IPS-20b (cell line): ENCODE results near the gene GADL1.

Experiments
- H3K27ac ChIP-seq: one replicate; pipeline ENCODE4 v1.5.1; 2013; ENCODE audit warnings: low read length
- H3K27me3 ChIP-seq: 2 replicates; pipeline ENCODE4 v1.6.1; 2013; ENCODE audit warnings: mild to moderate bottlenecking, low read length, inconsistent platforms; ENCODE audit not compliant: insufficient read depth
- H3K36me3 ChIP-seq: 2 replicates; pipeline ENCODE4 v1.6.1; 2013; ENCODE audit warnings: low read depth, mild to moderate bottlenecking, inconsistent platforms, low read length, moderate library complexity; ENCODE audit not compliant: insufficient read depth
- H3K4me1 ChIP-seq: 2 replicates; pipeline ENCODE4 v1.6.1; 2013; ENCODE audit warnings: mild to moderate bottlenecking, control low read depth, inconsistent platforms, low read length, moderate library complexity; ENCODE audit not compliant: insufficient read depth
- H3K4me3 ChIP-seq: 2 replicates; pipeline ENCODE4 v1.5.1; 2013; ENCODE audit warnings: mild to moderate bottlenecking, low read length, inconsistent platforms
- H3K9ac ChIP-seq: 2 replicates; pipeline ENCODE4 v1.6.1; 2013; ENCODE audit warnings: low read depth, mild to moderate bottlenecking, inconsistent platforms, low read length, moderate library complexity
- H3K9me3 ChIP-seq: 2 replicates; pipeline ENCODE4 v1.6.1; 2013; ENCODE audit warnings: mild to moderate bottlenecking, low read depth, low read length, inconsistent platforms; ENCODE audit not compliant: insufficient read depth

GADL1 gene

DNA sequence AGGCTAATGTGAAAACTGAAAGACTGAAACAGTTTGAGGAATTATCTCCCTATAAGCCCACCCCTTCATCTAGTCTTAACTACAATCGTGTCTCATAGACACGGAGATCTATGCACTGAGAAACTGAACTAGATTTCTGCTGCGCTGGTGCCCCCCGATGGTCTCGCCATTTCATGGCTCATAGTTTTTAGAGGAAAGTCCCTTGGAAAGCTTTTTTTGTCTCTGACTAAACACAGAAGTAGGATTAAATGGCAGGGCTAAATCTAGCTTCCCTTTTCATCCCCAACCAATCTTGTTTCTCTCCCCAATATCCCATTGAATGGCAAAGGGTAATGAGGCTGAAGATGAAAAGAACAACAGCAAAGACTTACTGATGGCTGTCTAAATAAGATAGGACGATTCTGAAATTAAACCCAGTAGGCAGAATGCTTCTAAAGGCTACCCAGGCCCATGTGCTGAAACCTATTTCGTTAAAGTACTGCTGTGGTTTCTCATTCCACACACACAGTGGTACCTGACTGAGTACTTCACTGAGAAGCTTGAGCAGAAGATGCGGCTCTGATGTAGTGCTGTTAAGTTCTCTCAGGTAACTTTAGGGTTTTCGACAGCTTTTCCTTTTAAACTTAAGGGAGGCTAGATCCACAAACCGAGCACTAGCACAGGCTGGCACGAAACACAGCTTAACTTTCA is 142.7 kb downstream of the GADL1 start:
- H3K4me3 ChIP-seq, result no peak overlapping the region
- no peaks in the 10 kb centered on the region for H3K36me3 ChIP-seq
- H3K9ac ChIP-seq, result no peak overlapping the region
- no peaks in the 10 kb centered on the region for H3K9me3 ChIP-seq
- H3K27me3 ChIP-seq, result no peaks in the 10 kb centered on the region
- H3K4me1 ChIP-seq, result peaks cover 3% of the 10 kb centered on the region; the same call in 1 of the 2 replicates
- H3K27ac ChIP-seq, result peak overlapping the region; percentile 34

DNA sequence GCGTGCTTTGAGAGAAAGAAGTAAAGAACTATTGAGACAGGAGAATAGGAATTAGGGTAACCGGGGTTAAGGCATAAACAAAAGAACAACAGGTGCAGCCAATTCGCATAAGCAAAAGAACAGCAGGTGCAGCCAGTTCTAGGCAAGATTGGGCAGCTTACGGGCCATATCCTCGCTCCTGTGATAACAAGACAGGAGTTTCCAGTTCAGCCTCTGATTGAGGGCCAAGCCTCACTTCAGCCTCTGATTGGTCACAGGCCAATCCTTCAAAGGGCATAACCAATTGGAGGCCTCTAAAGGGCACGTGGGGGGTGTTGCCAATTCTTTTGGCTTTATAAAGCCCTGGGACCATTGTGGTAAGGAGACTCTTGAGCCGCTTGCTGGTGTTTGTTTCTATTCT is 143.5 kb downstream of the GADL1 start:
- Histone ChIP-seq H3K27me3 (no peaks in the 10 kb centered on the region), H3K4me3 (no peak overlapping the region), H3K9ac (no peak overlapping the region), H3K27ac (peak overlapping the region; percentile 34), H3K4me1 (peaks cover 3% of the 10 kb centered on the region; the same call in 1 of the 2 replicates), H3K9me3 (no peaks in the 10 kb centered on the region), H3K36me3 (no peaks in the 10 kb centered on the region)

DNA sequence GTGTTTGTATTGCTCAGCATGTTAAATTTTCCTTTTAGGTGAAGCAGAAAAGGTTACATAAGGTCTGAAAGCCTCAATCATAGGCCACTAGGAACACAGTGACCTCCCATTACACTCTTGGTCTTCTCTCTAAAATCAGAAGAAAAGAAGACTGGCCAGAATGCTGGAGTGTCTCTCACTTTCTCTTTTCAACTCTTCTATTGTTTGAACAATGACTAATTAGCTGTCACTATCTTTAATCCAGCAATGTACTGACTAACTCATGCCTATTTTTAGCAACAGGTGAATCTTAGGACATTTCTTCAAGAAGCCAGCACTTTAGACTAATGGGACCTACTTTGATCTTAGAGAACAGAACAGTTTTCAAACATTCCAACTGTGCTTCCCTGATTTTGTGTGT is 145.2 kb downstream of the GADL1 start:
- Histone ChIP-seq H3K27ac (no peak overlapping the region), H3K4me3 (no peak overlapping the region), H3K9ac (no peak overlapping the region), H3K4me1 (peaks cover 3% of the 10 kb centered on the region; the same call in 1 of the 2 replicates), H3K36me3 (no peaks in the 10 kb centered on the region), H3K9me3 (no peaks in the 10 kb centered on the region), H3K27me3 (no peaks in the 10 kb centered on the region)

DNA sequence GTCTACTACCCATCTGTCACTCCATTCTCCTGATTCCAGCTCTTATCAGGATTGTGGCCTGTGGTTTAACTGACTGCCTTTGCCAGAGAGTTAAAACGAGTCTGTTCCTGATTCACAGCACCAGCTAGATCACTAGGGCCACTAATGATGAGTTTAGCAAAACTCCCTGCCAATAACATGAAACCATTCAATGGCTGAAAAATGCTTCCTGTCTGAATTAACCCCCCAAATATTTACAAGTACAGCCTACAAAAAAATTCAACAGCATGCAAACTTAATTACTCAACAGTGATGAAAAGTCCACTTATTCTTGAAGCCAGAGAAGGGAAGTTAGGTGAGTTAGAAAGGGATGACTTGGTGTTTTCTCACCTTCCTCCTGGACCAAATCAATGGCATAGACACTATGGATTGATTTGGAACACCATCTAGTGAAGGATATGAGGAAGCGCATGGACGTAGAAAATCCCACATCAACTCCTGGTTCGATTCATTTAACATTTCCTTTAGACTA is 146.6 kb downstream of the GADL1 start:
- Histone ChIP-seq H3K4me3 (no peak overlapping the region), H3K9ac (no peak overlapping the region), H3K27ac (no peak overlapping the region), H3K9me3 (no peaks in the 10 kb centered on the region), H3K36me3 (no peaks in the 10 kb centered on the region), H3K27me3 (no peaks in the 10 kb centered on the region), H3K4me1 (peaks cover 12% of the 10 kb centered on the region; the same call in 1 of the 2 replicates)

DNA sequence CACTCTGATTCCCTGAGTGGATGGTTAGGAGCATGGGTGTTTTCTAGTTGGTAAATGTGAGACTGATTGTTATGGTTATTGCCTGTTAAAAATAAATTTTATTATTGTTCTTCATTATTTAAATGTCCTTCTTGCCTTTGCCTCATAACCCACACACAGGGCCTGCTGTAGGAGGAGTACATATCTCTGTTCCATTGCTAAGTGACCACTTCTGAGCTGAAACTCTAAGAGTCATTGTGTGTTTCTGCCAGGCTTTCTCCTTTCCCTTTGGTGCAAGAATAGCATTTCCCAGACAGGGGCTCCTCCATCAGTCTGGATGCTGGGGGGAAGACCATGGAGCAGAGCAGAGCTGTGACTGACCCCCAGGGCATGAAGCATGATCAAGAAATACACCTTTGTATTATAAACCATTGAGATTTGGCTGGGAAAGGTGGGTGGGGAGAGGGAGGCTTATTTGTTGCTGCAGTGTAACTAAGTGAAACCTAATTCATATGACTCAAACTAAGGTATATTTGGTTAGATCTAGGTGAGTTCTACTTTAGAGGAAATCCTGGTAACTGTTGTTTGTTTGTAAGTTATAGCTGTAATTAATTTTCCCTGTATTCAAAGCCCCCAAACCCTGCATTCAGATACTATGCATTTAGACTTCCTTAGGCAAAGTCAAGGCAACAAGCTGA is 150.7 kb downstream of the GADL1 start:
- no peaks in the 10 kb centered on the region for H3K36me3 ChIP-seq
- no peaks in the 10 kb centered on the region for H3K27me3 ChIP-seq
- no peak overlapping the region for H3K9ac ChIP-seq
- H3K27ac ChIP-seq, result no peak overlapping the region
- peaks cover 14% of the 10 kb centered on the region; the same call in 1 of the 2 replicates for H3K4me1 ChIP-seq
- H3K9me3 ChIP-seq, result no peaks in the 10 kb centered on the region
- no peak overlapping the region for H3K4me3 ChIP-seq

DNA sequence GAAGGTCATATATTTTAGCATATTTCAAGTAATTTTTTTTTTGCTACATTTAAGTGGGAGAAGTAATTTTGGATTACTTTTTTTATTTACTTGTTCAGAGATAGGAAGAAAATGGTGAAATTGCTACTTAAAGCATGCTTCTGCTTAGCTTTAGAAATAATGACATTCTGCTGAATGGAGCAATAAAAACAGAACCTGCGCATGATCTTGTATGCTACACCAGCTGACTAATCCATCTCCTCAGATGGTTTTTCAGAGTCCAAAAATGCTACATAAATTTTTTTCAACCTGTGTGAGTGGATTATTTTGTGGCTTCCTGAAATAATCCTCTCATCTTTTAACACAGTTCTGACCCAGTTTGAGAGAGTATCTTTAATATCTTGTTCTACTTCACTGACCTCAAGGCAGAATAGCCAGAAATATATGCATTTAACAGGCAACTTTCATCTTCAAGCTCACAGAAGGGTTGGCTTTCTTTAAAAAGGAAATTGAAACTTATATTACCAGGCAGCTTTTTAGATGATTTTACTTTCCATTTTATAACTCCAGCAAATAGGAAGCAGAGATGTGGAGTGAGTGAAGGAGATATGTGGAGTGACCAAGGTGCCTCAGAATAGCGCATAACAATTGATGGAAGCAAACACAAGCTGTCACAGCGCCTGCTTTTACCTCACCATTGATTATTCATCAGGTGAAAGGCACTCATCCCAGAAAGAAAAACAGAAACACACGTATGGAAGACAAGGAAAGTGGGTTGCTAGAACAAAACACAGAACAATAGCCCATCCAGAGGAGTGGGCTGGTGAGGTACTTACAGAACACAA is 151.5 kb downstream of the GADL1 start:
- H3K36me3 ChIP-seq, result no peaks in the 10 kb centered on the region
- no peaks in the 10 kb centered on the region for H3K9me3 ChIP-seq
- H3K27ac ChIP-seq, result no peak overlapping the region
- H3K27me3 ChIP-seq, result no peaks in the 10 kb centered on the region
- peaks cover 14% of the 10 kb centered on the region; the same call in 1 of the 2 replicates for H3K4me1 ChIP-seq
- no peak overlapping the region for H3K9ac ChIP-seq
- no peak overlapping the region for H3K4me3 ChIP-seq

DNA sequence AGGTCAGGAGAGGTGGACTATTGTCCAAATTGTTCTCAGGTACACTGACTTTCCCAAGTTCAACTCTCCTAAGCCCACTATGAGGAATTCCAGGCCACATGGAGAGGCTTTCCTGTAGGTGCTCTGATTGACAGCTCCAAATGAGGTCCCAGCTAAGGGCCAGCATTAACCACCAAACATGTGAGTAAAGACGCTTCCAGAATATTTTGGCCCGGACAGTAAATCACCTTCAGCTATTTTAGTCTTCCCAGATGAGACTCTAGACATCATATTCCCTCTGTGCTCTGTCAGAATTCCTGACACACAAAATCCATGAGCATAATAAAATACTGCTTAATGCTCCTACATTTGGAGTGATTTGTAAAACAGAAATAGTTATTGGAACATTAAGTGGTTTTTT is 152.6 kb downstream of the GADL1 start:
- Histone ChIP-seq H3K36me3 (no peaks in the 10 kb centered on the region), H3K9ac (no peak overlapping the region), H3K27ac (no peak overlapping the region), H3K9me3 (no peaks in the 10 kb centered on the region), H3K27me3 (no peaks in the 10 kb centered on the region), H3K4me3 (no peak overlapping the region), H3K4me1 (peaks cover 11% of the 10 kb centered on the region; the same call in 1 of the 2 replicates)

DNA sequence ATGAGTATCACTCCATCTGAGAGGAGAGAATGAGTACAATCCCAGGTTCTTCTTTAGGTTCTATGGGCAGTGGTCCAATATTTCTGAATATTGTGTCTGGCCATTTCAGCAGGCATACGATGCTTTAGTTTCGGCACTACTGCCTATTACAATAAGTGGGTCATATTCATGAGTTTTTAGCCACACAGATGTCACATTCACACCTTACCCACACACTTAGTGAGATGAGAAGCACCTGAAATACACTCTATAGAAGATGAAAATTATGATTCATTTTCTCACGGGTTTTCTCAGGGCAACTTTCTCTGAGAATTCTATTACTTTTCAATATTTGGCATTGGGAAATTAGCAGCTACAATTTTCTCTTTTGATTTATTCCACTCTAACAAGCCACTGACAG is 155.9 kb downstream of the GADL1 start:
- Histone ChIP-seq H3K4me1 (peaks cover 8% of the 10 kb centered on the region; the same call in 1 of the 2 replicates), H3K9ac (no peak overlapping the region), H3K27ac (no peak overlapping the region), H3K4me3 (no peak overlapping the region), H3K9me3 (no peaks in the 10 kb centered on the region), H3K27me3 (no peaks in the 10 kb centered on the region), H3K36me3 (no peaks in the 10 kb centered on the region)

DNA sequence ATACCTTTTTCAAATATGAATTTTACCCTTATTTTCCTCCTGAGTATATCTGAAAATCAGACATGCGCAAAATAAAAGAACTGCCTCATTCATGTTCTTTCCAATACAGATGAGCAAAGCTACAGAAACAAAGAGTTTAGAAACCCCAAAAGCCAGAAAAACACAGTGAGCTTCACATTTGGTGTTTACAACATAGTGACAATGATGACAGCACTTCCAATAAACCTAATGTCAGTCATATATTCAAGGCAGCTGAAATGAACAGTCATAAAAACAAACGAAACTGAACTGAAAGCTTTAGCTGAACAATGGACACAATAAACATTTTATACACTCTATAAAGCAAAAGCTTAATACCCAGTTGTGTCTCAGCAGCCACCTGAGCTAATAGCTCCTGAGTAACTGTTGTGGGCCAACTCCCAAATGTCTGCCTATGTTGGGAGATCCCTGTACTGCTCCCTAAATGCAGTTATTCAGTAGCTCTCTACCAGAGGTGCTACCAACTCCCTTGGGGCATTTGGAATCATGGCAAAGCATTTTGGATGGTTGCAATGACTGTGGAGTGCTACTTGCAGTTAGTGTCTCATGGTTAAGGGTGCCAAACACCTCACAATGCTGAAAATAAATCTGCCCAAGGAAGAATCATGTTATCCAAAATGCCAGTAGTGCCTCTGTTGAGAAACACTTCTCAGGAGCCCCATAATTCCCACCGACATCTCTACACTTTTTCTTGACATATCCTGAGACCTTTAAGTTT is 156.5 kb downstream of the GADL1 start:
- H3K9me3 ChIP-seq, result no peaks in the 10 kb centered on the region
- no peak overlapping the region for H3K4me3 ChIP-seq
- H3K27me3 ChIP-seq, result no peaks in the 10 kb centered on the region
- H3K36me3 ChIP-seq, result no peaks in the 10 kb centered on the region
- H3K4me1 ChIP-seq, result peaks cover 2% of the 10 kb centered on the region; the same call in 1 of the 2 replicates
- no peak overlapping the region for H3K27ac ChIP-seq
- no peak overlapping the region for H3K9ac ChIP-seq

DNA sequence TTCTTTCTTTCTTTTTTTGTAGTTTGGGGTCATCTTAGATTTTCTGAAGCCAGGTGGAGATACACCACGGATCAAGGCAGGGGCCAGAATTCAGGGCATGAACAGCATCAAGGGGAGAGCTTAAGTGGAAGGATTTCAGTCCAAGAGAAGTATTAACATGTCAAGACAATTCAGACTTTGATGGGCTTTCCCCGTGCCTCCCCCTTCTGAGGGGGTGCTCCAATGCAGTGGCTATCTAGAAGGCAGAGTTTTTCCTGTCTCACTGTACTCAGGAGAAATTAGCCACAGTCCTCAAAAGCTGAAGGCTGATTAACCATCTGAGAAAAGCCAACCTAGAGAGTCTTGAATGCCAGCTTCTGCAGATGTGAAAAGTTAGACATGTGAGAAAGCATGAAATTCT is 160.8 kb downstream of the GADL1 start:
- no peaks in the 10 kb centered on the region for H3K36me3 ChIP-seq
- no peak overlapping the region for H3K4me3 ChIP-seq
- no peaks in the 10 kb centered on the region for H3K27me3 ChIP-seq
- H3K9me3 ChIP-seq, result no peaks in the 10 kb centered on the region
- H3K9ac ChIP-seq, result no peak overlapping the region
- H3K4me1 ChIP-seq, result no peaks in the 10 kb centered on the region
- no peak overlapping the region for H3K27ac ChIP-seq

DNA sequence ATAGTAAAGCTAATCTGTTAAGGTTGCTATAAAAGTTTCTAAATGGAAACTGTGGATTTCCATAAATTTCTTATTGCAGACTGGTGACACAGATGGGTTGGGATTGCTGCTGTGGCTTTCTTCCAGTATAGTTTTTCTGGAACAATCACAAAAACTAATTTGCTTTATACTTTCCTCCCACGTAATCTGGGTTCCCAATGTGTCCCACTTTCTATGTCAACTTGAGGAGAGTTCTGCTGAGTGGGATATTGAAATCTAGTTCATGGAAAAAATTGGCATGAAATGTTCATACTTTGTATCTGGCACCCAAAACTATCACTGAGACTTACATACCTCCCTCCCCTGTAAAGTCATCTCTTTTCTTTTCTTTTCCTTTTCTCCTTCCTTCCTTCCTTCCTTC is 161.3 kb downstream of the GADL1 start:
- Histone ChIP-seq H3K9me3 (no peaks in the 10 kb centered on the region), H3K27me3 (no peaks in the 10 kb centered on the region), H3K4me1 (no peaks in the 10 kb centered on the region), H3K36me3 (no peaks in the 10 kb centered on the region), H3K4me3 (no peak overlapping the region), H3K9ac (no peak overlapping the region), H3K27ac (no peak overlapping the region)
